ENCODE results near the gene LDLRAP1. TPM values are rescaled to one million over a fixed set of nuclear protein-coding genes. Genes with fewer than 3 reads are reported as not detected.
A peak's percentile ranks its signal among the peaks of the same experiment; 100 is the strongest.
"Not testable (repeated sequence)": the region's sequence is repeated elsewhere in the genome, so short reads cannot be mapped to it uniquely, and the experiment has no call there.

LDLRAP1 gene
- total RNA-seq, 1 donor = 18.5 TPM

GRCh38 chr1:25504706-25505595 lies 38.5 kb upstream of the LDLRAP1 start:
- Histone ChIP-seq H3K79me2 (ENCODE audit: insufficient read depth, low read length) (no peaks in the 10 kb centered on the region), H3K27ac (ENCODE audit: low read depth, low read length) (peak overlapping the region; percentile 17), H3K27me3 (ENCODE audit: insufficient read depth, low read length) (no peaks in the 10 kb centered on the region), H2AFZ (ENCODE audit: low read length) (no peak overlapping the region), H3K9me3 (ENCODE audit: low read depth, low read length) (no peaks in the 10 kb centered on the region), H3K4me2 (ENCODE audit: insufficient read depth, low read length) (peak overlapping the region; percentile 28), H4K20me1 (ENCODE audit: insufficient read depth, low read length) (no peaks in the 10 kb centered on the region), H3K4me1 (ENCODE audit: insufficient read depth, low read length) (peaks cover 48% of the 10 kb centered on the region), H3K36me3 (ENCODE audit: insufficient read depth, low read length) (no peaks in the 10 kb centered on the region), H3K4me3 (ENCODE audit: insufficient read depth, low read length) (no peak overlapping the region)
- peak; percentile 74 for DNase-seq (ENCODE audit: insufficient read length, low spot score, missing footprints)
- no peak for TF ChIP-seq CTCF (IDR thresholded peaks at IDR 0.05; ENCODE audit: extremely low read depth, low read depth, low read length)

DNA sequence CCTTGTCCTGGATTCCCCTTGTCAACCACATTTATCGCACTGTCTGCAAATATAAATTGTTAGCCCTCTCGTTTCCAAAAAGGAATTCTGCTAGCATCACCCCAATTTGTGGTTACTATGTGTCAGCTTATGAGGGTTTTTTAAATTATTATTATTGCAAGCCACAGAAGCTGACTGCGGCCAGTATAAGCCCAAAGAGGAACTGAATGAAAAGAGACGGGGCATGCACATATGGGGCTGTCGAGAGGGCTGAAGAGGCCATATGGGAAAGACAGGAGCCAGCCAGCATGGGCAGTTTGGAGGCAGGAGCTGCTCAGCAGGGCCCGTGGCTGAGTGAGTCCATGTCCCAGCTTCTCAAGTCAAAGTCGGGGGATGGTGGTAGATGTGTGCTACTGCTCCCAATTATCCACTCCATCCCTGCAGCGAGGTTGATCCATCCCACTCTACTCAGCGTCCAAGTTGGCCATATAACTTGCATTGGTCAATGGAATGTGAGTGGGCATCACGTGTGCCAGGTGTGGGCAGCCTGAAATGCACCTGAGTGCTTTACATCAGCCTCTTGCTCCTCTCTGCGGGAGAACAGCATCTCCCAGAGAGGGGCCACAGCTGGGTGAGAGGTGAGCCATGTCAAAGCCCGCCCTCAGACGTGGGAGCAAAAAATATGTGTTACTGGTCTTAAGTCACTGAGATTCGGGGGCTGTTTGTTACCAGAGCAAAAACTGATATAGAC lies 37.6 kb upstream of the LDLRAP1 start:
- no peaks in the 10 kb centered on the region for H4K20me1 ChIP-seq (ENCODE audit: insufficient read depth, low read length)
- H3K9me3 ChIP-seq (ENCODE audit: low read depth, low read length) = no peaks in the 10 kb centered on the region
- peak overlapping the region; percentile 17 for H3K27ac ChIP-seq (ENCODE audit: low read depth, low read length)
- DNase-seq (ENCODE audit: insufficient read length, low spot score, missing footprints) = peak; percentile 78
- H2AFZ ChIP-seq (ENCODE audit: low read length) = no peak overlapping the region
- no peak for TF ChIP-seq CTCF (IDR thresholded peaks at IDR 0.05; ENCODE audit: extremely low read depth, low read depth, low read length)
- H3K4me1 ChIP-seq (ENCODE audit: insufficient read depth, low read length) = peaks cover 40% of the 10 kb centered on the region
- H3K36me3 ChIP-seq (ENCODE audit: insufficient read depth, low read length) = no peaks in the 10 kb centered on the region
- H3K4me2 ChIP-seq (ENCODE audit: insufficient read depth, low read length) = peak overlapping the region; percentile 28
- no peaks in the 10 kb centered on the region for H3K79me2 ChIP-seq (ENCODE audit: insufficient read depth, low read length)
- no peak overlapping the region for H3K4me3 ChIP-seq (ENCODE audit: insufficient read depth, low read length)
- no peaks in the 10 kb centered on the region for H3K27me3 ChIP-seq (ENCODE audit: insufficient read depth, low read length)

GRCh38 chr1:25506566-25507463 lies 36.6 kb upstream of the LDLRAP1 start:
- H3K4me2 ChIP-seq (ENCODE audit: insufficient read depth, low read length); H3K79me2 ChIP-seq (ENCODE audit: insufficient read depth, low read length); H4K20me1 ChIP-seq (ENCODE audit: insufficient read depth, low read length); H3K27ac ChIP-seq (ENCODE audit: low read depth, low read length); DNase-seq (ENCODE audit: insufficient read length, low spot score, missing footprints); H3K27me3 ChIP-seq (ENCODE audit: insufficient read depth, low read length); H2AFZ ChIP-seq (ENCODE audit: low read length); H3K4me3 ChIP-seq (ENCODE audit: insufficient read depth, low read length); H3K9me3 ChIP-seq (ENCODE audit: low read depth, low read length); H3K36me3 ChIP-seq (ENCODE audit: insufficient read depth, low read length): not testable (repeated sequence)
- peaks cover 30% of the 10 kb centered on the region for H3K4me1 ChIP-seq (ENCODE audit: insufficient read depth, low read length)

DNA sequence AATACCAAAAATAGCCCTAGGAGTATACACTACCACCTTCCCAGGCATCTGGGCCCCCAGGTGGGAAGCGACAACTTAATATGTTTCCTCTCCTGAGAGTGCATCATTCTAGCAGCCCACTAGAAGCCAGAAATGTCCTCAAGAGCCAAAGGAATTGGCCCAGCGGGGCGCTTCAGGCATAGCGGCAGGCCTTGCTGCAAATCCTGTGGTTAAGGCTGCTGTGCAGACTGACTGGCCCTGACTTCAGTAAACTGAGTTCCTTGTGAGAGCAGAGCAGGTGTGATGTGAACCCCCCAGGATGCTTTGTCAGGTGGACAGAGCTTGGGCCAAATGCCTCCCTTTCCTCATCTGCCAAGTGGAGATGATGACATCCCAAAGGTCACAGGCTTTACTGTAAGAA lies 29.7 kb upstream of the LDLRAP1 start:
- TF ChIP-seq CTCF (IDR thresholded peaks at IDR 0.05; ENCODE audit: extremely low read depth, low read depth, low read length) = no peak
- Histone ChIP-seq H3K4me3 (ENCODE audit: insufficient read depth, low read length) (no peak overlapping the region), H3K4me2 (ENCODE audit: insufficient read depth, low read length) (no peak overlapping the region), H2AFZ (ENCODE audit: low read length) (no peak overlapping the region), H3K4me1 (ENCODE audit: insufficient read depth, low read length) (no peaks in the 10 kb centered on the region), H3K27me3 (ENCODE audit: insufficient read depth, low read length) (no peaks in the 10 kb centered on the region), H4K20me1 (ENCODE audit: insufficient read depth, low read length) (no peaks in the 10 kb centered on the region), H3K79me2 (ENCODE audit: insufficient read depth, low read length) (no peaks in the 10 kb centered on the region), H3K27ac (ENCODE audit: low read depth, low read length) (no peak overlapping the region), H3K9me3 (ENCODE audit: low read depth, low read length) (no peaks in the 10 kb centered on the region), H3K36me3 (ENCODE audit: insufficient read depth, low read length) (no peaks in the 10 kb centered on the region)
- DNase-seq (ENCODE audit: insufficient read length, low spot score, missing footprints) = no peak
